ENCODE results near the gene E2F7.

E2F7 gene

GRCh38 chr12:77062846-77063461 is 2.4 kb downstream of the E2F7 start:
- H3K27ac ChIP-seq = no peak overlapping the region
- TF ChIP-seq ZFX (IDR thresholded peaks at IDR 0.05) = no peak
- TF ChIP-seq CTCF (conservative IDR thresholded peaks at IDR 0.05) = no peak

- H3K27ac ChIP-seq = no peak overlapping the region
- no peak for TF ChIP-seq ZFX (IDR thresholded peaks at IDR 0.05)
- no peak for TF ChIP-seq CTCF (conservative IDR thresholded peaks at IDR 0.05)
Observed at GRCh38 chr12:77062396-77062795, 3.0 kb downstream of the E2F7 start.

GRCh38 chr12:77060883-77061240 is 4.5 kb downstream of the E2F7 start:
- no peak for TF ChIP-seq CTCF (conservative IDR thresholded peaks at IDR 0.05)
- no peak for TF ChIP-seq ZFX (IDR thresholded peaks at IDR 0.05)
- H3K27ac ChIP-seq = no peak overlapping the region

- no peak overlapping the region for H3K27ac ChIP-seq
- no peak for TF ChIP-seq ZFX (IDR thresholded peaks at IDR 0.05)
- no peak for TF ChIP-seq CTCF (conservative IDR thresholded peaks at IDR 0.05)
Observed at GRCh38 chr12:77060136-77060882, 5.1 kb downstream of the E2F7 start.

GRCh38 chr12:77058740-77059139 is 6.6 kb downstream of the E2F7 start:
- no peak for TF ChIP-seq CTCF (conservative IDR thresholded peaks at IDR 0.05)
- no peak for TF ChIP-seq ZFX (IDR thresholded peaks at IDR 0.05)
- H3K27ac ChIP-seq = no peak overlapping the region

- TF ChIP-seq ZFX (IDR thresholded peaks at IDR 0.05) (no peak), CTCF (conservative IDR thresholded peaks at IDR 0.05) (no peak)
- no peak overlapping the region for H3K27ac ChIP-seq
Observed at GRCh38 chr12:77054851-77055250, 10.5 kb downstream of the E2F7 start.

- TF ChIP-seq ZFX (IDR thresholded peaks at IDR 0.05) = no peak
- TF ChIP-seq CTCF (conservative IDR thresholded peaks at IDR 0.05) = no peak
- H3K27ac ChIP-seq = no peak overlapping the region
Observed at GRCh38 chr12:77053259-77053658, 12.1 kb downstream of the E2F7 start.

Data from C4-2B (cell line).